ENCODE measurements around the gene ZNF443.
"Not testable (repeated sequence)": the region's sequence is repeated elsewhere in the genome, so short reads cannot be mapped to it uniquely, and the experiment has no call there.

The ZNF443 gene

GRCh38 chr19:12440541-12441316, at the start of gene ZNF443:
Gene ZNF443 (minus strand): TSS chr19:12441021. CDS start chr19:12440914, 107 bp downstream.
- peak; percentile 94 for DNase-seq

DNA sequence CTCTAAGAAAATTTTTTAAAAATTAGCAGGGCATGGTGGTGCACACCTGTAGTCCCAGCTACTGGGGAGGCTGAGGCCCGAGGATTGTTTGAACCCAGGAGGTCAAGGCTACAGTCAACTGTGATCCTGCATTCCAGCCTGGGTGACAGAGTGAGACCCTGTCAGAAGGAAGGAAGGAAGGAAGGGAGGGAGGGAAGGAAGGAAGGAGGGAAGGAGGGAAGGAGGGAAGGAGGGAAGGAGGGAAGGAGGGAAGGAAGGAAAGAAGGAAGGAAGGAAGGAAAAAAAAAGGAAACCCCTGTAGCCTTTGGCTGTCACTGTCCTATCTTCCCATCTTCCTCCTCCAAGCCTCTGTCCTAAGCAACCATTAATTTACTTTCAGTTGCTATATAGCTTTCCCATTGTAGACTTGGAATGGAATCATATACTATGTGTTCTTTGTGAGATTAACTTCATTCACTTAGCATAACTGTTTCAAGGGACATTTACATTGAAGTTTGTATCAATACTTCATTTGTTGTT, 45.5 kb upstream of the ZNF443 start:
- not testable (repeated sequence) for DNase-seq

DNA sequence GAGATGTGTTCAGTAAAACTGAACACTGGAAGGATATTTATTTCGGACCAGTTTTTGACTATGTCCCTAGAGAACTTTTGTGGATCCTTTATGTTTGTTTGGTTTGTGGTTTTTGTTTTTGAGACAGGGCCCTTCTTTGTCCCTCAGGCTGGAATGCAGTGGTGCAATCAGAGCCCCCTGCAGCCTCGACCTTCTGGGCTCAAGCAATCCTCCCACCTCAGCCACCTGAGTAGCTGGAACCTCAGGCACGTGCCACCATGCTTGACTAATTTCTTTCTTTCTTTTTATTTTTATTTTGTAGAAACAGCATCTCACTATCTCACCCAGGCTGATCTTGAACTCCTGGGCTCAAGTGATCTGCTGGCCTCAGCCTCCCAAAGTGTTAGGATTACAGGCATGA, 44.8 kb upstream of the ZNF443 start:
- no peak for DNase-seq

DNA sequence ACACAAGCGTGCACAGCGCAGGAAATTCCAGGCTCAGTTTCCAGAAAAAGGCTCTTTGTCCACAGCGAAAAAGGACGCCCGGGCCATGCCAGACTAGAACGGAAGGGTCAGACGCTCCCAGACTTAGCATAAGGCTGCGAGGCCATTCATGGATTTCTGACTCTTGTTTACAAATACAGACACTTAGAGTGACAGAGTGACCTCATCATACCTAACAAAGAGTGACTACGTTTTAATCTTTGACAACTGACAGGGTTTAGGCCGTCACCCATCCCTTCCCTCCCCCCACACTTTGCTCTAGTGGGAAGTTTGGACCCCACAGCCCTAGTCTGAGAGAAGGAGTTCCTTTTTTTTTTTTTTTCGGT, 44.2 kb upstream of the ZNF443 start:
- DNase-seq = no peak

DNA sequence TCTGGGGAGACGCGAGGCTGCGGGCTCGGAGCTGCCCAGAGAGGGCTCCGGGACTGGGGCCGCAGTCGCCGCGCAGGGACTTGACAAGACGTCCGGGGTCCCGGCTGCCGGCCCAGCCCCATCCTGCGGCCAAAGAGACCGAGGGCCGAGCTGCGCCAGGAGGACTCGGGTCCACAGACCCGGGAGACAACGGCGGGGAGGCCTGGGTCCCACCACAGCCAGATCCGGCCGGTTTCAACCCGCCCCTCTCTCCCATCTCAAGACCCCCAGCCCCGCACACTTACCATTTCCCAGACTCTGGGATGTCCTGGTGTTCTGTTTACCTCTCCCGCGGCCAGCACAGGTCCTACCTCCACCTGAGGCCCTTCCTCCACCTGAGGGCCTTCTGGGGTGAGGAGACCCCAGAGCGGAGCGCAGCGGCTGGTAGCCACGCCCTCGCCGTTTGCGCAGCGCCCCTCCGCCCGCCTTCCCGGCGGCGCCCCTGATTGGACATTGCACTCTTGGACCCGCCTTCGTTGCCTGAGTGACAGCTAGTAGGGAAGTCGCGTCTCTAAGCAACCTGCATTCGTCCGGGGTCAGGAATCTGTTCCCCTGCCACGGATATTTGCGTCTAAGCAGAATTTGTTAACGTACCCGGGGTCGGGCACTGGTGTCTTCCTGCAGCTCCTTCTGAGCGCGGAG, 43.7 kb upstream of the ZNF443 start, which contains the start of gene ZNF709:
TSS of gene ZNF709 (minus strand) at position 446 of the 681 bp plus-strand sequence. CDS start at position 287, 159 bp downstream.
- peak; percentile 83 for DNase-seq

DNA sequence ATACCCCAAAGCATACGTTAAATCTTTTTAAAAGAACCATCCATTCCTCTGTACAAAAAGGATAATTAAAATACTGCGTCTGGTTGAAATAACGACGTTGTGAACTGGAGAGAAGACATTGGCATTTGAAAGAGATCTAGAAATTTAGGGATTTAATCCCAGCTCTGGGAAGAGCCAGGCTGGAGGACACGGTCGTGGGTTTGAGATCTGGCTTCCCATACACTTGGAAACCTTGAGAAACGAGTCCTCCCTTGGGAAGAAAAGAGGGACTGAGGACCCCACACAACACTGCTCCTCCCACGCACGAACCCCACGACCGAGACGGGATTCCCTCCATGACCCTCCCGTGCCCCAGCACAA, 43.2 kb upstream of the ZNF443 start:
- DNase-seq = no peak

DNA sequence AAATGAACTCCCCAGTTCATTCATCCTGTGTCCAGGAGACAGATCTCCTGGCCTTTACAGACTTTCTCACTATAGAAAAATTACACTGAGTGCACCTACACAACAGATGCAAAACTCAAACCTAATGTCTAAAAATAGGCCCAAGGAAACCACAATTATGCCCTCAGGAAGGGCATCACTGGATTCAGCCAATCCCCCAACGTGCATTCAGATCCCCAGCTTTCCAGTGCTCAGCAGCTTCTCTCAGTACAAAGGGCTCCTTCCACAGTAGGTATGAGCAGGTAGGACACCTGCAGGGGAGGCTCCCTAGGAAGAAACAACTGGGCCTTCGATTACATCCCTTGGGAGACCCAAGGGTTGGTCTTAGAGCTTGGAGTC, 41.7 kb upstream of the ZNF443 start:
- no peak for DNase-seq

DNA sequence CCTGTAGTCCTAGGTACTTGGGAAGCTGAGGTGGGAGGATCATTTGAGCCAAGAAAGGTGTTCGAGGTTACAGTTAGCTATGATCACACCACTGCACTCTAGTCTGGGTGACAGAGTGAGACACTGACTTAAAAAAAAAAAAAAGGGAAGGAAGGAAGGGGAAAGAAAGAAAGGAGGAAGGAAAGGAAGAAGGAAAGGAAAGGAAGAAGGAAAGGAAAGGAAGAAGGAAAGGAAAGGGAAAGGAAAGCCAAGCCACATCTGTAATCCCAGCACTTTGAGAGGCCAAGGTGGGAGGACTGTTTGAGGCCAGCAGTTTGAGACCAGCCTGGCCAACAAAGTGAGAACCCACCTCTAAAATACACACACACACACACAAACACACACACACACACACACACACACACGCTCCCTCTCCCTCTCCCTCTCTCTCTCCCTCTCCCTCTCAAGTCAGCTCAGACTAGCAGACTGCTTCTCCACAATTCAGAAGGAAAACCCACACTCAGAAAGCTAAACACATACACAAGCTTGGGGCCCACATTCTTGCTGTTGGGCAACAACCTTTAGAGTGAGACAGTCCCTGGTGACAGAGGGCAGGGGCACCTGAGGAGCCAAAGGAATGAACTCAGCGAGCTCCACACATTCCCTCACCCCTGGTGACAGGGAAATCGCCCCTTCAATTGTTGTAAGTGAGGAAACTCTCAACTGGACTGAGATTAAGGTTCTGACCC, 41.1 kb upstream of the ZNF443 start:
- DNase-seq = no peak

GRCh38 chr19:12478234-12478941, 37.6 kb upstream of the ZNF443 start:
- peak; percentile 2 for DNase-seq

DNA sequence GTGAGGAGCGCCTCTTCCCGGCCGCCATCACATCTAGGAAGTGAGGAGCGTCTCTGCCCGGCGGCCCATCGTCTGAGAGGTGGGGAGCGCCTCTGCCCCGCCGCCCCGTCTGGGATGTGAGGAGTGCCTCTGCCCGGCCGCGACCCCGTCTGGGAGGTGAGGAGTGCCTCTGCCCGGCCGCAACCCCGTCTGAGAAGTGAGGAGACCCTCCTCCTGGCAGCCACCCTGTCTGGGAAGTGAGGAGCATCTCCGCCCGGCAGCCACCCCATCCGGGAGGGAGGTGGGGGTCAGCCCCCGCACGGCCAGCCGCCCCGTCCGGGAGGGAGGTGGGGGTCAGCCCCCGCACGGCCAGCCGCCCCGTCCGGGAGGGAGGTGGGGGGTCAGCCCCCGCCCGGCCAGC, 26.8 kb upstream of the ZNF443 start:
- not testable (repeated sequence) for DNase-seq

GRCh38 chr19:12465211-12465610, 24.4 kb upstream of the ZNF443 start:
- no peak for DNase-seq

DNA sequence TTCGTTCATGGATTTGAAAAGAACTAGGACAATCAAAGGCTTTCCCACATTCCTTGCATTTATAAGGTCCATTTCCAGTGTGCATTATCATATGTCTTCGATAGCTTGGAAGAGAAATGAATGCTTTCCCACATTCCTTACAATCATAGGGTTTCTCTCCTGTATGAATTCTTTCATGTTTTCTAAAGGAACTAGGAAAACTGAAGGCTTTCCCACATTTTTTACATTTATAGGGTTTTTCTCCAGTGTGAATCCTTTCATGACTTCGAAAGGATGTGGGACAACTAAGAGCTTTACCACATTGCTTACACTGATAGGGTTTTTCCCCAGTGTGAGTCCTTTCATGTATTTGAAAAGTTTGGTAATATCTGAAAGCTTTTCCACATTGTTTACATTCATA, 23.9 kb upstream of the ZNF443 start:
- no peak for DNase-seq

DNA sequence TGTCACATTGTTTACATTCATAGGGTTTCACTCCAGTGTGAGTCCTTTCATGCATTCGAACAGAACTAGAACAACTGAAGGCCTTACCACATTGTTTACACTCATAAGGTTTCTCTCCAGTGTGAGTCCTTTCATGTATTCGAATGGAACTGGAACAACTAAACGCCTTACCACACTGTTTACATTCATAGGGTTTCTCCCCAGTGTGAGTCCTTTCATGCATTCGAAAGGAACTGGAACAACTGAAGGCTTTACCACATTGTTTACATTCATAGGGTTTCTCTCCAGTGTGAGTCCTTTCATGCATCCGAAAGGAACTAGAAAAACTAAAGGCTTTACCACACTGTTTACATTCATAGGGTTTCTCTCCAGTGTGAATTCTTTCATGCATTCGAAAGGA, 23.3 kb upstream of the ZNF443 start:
- DNase-seq = not testable (repeated sequence)

DNA sequence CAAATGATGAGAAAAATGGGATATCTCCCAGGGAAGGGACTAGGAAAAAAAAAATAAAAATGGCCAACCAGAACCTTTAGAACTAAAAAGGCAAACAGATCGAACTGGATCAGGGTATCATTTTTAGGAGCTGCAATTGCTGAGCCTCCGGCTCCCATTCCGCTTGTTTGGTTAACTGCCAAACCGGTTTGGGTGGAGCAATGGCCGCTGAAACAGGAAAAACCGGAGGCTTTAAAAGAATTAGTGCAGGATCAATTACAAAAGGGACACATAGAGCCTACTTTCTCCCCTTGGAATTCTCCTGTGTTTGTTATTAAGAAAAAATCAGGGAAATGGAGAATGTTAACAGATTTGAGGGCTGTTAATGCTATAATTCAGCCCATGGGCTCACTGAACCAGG, 12.7 kb upstream of the ZNF443 start:
- DNase-seq = no peak

- no peak for DNase-seq
Observed at GRCh38 chr19:12450844-12451243, 10.0 kb upstream of the ZNF443 start.

DNA sequence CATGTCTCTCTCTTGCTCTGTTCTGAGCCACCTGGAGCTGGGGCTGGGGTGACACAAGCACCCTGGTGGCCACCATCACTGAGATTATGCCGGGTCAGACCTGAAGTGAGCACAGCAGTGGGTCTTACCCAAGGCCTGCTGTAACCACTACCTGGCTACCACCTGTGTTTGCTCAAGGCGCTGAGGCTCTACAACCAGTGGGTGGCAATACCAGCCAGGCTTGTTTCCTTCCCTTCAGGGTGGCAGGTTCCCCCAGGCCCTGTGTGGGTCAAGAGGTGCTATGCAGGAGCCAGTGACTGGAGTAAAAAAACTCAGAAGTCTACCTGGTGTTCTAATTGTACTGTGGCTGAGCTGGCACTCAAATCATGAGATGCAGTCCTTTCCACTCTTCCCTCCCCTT, 8.0 kb upstream of the ZNF443 start:
- DNase-seq = no peak

DNA sequence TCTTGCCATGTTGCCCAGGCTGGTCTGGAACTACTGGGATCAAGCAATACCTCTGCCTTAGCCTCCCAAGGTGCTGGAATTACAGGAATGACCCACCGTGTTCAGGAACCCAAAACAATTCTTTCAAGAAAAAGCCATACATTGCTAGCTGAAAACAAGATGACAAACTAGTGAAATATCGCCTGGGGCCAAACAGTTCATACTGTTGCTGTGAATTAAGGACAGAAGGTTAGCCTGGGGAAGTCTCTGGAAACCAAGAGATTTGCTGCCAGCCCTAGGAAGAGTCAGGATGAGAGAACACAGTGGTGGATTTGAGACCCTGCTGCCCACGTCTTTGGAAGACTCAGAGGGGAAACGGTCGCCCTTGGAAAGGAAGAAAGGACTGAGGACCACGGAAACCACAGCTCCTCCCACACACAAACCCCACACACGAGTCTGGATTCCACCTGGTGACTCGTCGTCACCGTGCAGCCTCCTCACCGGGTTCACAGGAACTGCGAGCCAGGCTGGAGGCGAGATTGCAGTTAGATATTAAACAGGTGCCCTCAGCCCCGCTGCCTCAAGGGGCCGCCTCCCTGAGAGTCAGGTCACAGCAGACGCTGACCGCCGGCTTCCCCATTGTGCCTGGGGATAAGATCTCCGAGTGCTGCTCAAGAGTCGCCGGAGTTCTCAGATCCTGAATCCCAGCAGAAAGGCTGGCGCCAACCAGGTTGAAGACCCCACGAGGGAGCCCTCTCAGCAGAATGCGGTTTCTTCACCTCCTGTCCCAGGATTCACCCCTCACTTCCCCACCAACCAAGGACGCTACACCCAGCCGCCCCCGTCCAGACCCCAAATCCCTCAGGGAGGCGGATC, 908 bp downstream of the ZNF443 start:
- not testable (repeated sequence) for DNase-seq

DNA sequence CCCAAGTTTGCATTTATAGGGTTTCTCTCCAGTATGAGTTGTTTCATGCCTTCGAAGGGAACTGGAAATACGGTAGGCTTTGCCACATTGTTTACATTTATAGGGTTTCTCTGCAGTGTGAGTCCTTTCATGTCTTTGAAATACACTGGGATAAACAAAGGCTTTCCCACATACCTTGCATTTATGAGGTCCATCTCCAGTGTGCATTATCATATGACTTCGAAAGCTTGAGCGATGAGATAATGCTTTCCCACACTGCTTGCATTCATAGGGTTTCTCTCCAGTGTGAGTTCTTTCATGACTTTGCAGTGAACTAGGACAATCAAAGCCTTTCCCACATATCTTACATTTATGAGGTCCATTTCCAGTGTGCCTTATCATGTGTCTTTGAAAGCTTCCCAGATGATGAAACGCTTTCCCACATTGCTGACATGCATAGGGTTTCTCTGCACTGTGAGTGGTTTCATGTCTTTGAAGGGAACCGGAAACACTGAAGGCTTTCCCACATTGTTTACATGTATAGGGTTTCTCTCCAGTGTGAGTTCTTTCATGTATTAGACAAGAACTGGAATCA, 10.0 kb downstream of the ZNF443 start:
- DNase-seq = not testable (repeated sequence)

DNA sequence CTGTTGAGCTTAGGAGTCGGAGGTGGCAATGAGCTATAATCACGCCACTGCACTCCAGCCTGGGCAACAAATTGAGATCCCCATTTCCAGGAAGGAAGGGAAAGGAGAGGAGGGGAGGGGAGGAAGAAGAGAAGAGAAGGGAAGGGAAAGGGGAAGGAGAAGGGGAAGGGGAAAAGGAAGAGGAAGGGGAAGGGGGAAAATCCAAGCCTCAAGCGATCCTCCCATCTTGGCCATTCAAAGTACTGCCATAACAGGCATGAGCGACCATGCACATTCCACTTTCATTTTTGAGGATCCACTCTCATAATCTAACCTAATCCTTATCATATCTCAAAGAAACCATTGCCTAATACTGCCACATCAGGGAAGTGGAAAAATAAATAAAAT, 14.9 kb downstream of the ZNF443 start:
- no peak for DNase-seq

GRCh38 chr19:12425236-12425887, 15.5 kb downstream of the ZNF443 start:
- DNase-seq = no peak

- not testable (repeated sequence) for DNase-seq
Observed at GRCh38 chr19:12417273-12417672, 23.5 kb downstream of the ZNF443 start.

Data from COR-L47 (cell line).